HT1080 (cell line): ENCODE results near the gene MYO7A. TPM values are rescaled to one million over a fixed set of nuclear protein-coding genes. Genes with fewer than 3 reads are reported as not detected.

Experiments used
- DNase-seq: peaks from one replicate; pipeline ENCODE4 v3.0.0-alpha.2; 2015; ENCODE audit warnings: low read depth
- total RNA-seq: library from RNA; depleted of rRNA; stranded (reverse); fragments of >200 nt; shearing (Covaris generic); gene quantifications from 2 replicates; pipeline ENCODE4 v1.2.3, GENCODE V29; 2014

The MYO7A gene
- total RNA-seq, 1 experiment from 2014 or later: 0.51 TPM

DNA sequence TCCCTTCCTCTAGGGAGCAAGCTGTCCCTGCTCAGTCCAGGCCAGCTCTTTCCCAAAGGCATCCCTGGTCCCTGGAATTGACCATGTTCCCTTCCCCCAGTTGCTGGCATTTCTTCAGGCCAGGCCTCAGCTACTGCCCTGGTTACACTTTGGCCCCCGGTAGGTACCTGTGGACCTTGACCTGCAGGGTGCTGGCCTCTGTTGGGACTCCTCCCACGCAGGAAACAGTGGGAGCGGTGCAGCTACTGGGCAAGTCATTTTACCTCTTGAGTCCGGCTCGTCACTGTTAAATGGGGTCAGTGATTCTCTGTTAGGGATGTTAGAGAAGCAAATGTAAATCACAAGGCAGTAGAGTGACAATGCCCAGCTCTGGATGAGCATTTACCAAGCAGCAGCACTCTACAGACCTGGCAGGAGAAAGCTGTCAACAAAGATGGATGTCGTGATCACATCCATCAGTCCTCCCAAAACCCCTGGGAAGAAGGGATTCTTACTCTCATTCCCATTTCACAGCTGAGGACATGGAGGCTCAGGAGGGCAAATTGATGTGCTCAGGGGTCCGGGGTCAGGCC is 16.9 kb downstream of the MYO7A start:
- DNase-seq: no peak

DNA sequence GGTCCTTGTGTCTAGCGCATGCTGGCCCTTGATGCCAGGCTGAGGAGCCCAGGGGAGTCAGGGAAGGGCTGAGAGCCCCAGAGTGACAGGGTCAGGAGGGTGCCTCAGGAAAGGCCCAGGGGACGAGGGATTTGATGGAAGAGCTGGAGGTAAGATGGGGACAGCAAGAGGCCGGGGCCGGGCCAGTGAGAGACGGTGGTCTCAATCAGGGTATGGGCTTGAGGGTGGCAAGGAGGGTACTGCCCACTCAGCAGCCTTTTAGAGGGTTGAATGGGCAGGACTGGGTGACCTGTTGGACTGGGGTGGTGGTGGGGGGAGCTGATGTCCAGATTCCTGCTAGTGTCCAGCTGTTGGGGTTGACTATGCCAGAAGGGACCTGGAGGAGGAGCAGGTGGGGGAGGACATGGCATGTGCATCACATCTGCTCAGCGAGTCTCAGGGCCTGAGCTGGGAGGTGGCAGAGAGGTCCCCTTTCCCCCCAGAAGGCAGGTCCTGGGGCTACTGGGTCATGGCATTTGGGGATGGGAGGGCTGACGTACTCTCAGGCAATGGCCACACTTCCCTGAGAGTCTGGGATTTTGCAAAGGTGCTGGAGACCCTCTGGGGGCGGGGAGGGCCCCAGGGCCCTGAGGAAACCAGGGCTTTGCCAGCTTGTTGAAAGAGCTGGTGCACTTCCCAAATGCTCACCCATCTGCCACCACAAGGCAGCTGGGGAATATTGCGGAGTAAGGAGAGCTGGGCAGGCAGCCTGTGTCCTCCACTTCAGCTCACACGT is 18.4 kb downstream of the MYO7A start:
- DNase-seq: no peak

DNA sequence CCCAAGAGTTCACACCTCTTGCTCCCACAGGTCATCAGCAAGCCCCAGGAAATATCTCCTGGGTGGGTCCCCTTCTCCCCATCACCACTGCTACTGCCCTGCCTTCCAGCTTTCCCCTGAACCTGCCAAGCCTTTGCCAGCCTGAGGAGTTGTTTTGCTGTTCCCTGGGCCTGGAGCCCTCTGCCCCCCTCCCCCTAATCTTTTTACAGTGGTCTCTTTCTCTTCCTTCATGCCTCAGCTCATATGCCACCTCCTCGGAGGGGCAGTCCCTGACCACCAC is 18.9 kb downstream of the MYO7A start:
- no peak for DNase-seq

DNA sequence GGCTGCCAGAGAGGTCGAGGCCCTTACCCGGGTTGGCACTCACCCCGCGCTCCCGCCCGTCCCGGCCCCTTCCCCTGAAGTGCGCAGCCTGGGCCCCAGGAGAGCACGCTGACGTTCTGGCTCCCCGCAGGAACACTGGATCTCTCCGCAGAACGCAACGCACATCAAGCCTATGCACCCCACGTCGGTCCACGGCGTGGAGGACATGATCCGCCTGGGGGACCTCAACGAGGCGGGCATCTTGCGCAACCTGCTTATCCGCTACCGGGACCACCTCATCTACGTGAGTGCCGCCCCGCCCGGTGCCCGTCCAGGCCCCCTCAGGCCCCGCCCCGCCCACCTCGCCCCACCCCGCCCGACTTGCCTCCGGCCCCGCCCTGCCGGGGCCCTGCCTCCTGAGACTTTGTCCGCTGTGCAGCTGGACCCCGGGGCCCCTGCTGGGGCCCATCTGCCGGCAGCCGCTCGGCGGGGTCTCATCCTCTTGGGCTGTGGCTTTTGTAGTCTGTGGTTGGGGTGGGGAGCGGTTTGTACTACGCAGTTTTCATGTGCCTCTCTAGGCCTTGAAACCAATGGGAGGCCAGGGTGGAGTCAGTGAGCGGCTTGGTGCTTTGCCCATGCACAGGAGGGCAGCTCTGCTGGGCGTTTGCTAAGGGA is 19.7 kb downstream of the MYO7A start:
- DNase-seq: no peak

DNA sequence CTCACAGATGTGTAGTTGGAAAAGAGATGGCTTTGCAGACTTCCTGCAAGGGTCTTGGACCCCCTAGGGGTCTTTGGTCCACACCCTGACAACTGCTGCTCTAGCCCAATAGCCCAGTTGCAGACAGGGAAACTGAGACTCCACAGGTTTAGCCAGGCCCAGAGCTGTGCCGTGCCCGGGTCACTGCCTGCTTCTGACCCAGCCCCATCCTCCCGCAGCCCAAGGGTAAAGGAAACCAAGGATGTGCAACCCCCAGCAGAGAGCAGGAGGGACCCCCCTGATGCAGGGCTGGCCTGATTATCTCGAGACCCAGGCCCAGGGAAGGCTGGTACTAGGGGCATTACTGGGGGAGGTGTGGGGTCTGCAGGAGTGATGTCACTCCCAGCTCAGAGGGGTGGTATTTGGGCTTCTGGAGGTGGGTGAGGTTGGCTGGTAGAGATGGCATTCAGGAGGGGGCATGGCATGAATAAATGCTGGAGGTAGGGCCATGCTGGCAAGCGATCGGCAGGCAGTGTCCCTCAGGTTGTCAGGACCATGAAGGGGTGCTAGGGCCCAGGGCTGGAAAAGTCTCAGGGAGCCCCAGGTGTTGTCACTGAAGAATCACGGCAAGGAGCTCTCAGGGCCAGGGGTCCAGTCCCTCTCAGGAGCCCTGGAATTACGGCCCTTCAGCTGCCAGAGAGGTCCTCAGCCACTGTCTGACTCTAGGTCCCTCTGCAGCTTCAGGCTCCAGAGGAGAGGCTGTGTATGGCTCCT is 21.1 kb downstream of the MYO7A start:
- DNase-seq: no peak

DNA sequence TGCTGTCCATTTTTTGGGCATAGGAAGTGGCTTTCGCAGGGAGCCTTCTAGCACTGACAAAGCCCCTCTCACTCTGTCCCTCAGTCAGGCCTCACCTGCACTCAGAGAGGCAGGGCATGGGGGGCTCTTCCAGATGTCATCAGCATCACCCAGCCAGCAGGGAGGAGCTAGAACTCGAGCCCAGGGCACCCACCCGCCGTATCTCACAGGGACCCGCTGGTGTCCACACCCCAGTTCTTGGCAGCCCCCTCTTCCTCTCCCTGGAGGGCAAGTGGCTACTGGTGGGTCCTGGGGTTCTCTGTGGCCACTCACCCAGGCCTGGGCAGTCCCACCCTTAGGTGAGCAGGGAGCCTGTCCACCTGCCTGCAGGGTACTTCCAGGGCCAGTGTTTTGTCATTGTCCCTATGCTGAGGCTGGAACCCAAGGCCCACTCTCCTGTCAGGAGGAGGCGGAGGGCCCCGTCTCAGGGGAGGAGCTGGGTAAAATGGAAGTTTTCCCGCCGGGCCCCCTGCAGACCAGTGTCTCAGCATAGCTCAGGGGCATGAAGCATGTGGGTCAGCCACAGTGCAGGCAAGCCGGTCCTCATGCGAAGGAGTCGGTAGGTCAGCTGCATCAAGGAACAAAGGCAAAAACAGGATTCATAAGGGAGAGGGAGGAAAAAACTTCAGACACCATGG is 21.8 kb downstream of the MYO7A start:
- no peak for DNase-seq

DNA sequence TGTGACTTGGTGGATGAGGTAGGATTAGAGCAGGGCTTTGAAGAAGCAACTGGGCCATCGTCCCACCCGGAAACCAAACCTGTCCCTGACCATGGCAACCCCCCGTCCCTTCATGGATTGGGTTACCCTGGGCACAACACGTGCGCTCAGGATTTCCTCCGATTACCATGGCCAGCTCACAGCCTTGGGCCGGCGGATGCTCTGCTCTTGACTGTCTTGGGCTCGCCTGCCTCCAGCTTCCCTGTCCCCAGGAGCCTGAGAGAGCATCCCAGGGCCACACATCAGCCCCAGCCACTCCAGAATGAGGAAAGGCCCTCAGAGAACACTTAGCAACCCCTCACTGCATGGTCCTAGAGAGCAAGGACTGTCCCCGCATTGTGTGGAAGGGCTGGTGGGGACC is 22.8 kb downstream of the MYO7A start:
- DNase-seq: no peak

DNA sequence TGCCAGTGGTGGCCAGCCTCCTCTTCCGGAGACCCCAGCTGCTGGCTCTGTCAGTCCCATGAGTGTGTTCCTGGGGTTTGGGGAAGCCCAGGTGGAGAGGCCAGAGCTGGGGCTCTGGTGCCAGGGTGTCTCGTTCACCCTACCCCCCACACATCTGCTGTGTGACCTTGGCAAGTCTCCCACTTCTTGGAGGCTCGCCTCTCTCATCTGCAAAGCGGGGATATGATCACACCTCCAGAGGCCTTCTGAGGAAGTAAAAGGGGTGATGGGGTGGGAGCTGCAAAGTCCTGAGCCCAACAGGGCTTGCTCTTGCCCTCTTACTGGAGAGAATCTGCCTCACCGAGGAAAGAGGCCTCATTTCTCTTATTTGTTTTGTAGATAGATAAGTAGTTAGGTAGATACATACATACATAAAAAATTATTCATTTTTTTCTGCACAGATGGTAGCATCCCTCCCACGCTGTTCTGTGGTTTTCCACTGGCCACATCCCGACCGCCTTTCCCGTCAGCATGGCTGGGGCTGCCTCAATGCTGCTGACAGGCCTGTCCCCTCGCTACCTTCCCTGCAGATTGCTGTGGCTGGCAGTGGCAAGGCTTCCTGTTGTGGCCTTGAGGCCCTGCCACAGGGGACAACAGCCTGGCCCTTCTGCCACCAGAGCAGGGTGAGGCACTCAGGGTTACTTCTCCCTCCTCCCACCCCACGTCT is 23.9 kb downstream of the MYO7A start:
- no peak for DNase-seq

DNA sequence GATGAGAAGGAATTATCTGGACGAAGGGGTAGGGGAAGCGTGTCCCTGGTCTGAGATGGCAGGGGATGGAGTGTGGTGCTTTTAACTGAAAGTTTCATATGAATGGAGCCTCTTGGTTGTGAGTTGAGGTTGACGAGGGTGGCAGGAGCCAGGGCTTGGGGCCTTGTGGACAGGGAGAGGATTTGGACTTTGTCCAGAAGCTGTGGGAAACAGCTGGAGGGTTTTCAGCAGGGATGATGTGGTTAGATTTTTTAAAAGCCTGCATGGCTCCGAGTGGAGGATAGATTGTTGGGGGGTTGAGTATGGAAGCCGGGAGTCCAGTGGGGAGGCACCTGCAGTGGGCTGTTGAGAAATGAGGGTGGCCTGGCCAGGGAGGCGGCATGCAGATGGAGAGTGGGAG is 24.8 kb downstream of the MYO7A start:
- no peak for DNase-seq

DNA sequence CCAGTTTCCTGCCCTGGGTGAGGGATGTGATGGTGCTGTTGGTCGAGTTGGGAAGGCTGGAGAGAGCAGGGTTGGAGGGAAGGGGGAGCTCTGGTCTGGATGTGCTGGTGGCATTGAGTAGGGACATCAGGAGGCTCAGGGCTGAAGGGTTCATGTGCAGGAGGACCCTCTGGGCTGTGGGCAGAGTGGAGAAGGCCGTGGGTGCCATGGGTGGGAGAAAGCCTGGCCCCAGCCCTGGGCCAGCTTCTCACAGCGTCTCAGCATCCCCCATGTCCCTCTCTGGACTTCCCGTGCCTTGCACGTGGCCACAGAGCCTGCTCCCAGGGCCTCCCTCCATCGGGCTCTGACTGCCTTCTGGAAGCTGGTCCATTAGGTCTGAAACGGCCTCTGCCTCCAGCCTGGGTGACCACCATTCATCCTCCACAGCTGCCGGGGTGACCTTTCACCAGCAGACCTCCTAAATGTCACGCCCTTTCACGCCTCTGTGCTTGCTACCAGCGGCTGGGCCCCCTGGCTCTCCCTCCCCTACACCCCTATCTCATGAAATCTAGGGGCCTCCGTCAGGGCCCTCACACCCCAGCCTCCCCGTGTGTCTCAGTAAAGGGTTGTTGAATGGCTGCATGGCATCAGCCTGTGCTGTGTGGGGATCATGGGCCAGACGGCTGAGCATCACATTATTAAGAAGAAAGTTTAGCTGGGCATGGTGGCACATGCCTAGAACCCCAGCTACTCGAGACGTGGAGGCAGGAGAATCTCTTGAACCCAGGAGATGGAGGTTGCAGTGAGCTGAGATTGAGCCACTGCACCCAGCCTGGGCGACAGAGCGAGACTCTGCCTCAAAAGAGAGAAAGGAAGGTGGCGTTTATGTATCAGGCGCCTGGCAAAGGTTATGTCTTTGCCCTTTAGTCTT is 25.5 kb downstream of the MYO7A start:
- DNase-seq: no peak

DNA sequence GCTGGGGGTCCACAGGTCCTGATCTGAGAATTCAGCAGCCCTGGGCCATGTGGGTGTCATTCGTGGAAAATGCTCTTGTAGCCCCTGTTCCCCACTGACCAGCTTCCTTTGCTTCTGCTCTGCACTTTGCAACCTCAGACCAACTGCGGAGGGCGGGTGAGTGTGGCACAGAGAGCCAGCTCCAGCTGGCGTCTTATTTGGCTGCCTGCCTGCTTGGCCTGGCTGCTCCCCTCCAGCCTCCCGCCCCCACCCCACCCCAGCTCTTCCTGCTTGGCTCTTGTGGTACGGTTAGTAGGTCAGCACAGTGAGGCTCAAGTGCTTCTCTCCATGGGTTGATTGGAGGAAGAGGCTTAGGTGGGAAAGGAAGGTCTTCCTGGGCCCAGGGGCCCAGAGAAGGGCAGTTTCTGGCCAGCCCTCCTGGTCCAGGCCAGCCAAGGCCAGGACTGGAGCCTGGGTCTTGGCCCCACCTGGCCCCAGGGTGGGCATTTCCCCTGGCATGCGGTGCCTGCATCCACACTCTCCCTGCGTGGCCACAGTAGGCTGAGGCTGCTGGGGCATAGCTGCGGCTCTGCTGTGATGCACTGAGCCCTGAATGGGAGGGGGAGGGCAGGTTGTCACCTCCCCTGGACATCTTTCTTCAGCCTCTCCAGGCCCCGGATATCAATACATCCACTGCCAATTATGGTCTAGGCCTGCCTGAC is 26.5 kb downstream of the MYO7A start:
- DNase-seq: no peak

DNA sequence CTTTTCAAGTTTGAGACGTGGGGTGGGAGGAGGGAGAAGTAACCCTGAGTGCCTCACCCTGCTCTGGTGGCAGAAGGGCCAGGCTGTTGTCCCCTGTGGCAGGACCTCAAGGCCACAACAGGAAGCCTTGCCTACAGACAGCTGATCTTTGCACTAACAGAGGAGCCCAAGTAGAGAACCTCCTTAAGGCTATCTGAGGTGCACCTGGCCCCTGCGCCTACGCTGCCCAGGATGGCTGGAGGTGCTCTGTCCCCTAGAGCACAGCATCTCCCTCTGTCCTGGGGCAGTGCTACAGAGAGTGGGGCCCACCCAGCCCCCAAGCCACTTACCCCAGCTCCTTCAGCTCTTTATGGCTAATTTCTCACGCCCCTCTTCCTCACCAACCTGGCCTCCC is 27.0 kb downstream of the MYO7A start:
- no peak for DNase-seq

DNA sequence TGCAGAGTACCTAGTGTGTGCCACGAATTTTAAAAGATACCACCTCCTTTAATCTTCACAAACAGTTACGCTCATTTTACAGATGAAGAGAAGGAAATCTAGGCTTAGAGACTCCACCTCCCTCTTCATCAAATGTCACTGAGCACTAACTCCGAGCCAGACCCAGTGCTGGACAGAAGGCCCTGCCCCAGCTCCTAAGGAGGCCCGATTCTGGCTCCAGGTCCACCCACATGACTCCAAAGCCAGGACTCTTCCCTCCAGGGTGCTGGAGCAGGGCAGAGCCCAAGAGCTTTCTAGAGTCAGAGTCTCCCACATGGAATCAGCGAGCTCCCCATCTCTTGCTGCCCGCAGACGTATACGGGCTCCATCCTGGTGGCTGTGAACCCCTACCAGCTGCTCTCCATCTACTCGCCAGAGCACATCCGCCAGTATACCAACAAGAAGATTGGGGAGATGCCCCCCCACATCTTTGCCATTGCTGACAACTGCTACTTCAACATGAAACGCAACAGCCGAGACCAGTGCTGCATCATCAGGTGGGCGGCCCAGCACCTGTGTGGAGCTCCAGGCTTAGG is 27.6 kb downstream of the MYO7A start:
- DNase-seq: no peak

DNA sequence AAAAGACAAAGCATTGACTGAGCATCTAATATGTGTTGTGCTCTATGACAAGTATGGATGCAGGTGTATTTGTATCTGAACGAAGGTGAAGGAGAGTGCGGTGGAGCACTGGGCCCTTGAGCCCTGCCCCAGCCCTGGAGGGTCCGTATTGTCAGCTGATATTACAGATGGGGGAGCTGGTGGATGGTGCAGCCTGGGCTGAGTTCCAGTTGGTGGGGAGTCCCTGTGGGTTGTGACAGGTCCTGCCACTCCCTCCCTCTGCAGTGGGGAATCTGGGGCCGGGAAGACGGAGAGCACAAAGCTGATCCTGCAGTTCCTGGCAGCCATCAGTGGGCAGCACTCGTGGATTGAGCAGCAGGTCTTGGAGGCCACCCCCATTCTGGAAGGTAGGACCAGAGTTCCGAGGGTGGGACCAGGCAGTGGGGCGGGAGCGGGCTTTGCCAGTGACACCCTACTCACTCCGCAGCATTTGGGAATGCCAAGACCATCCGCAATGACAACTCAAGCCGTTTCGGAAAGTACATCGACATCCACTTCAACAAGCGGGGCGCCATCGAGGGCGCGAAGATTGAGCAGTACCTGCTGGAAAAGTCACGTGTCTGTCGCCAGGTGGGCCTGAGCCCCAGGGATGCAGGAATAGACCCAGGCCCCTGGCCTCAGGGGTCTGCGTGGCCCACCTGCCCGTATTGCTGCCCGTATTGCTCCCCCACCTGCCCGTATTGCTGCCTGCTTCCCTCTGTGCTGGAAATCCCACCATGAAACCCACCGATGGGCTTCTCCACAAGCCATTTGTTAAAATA is 28.6 kb downstream of the MYO7A start:
- no peak for DNase-seq

DNA sequence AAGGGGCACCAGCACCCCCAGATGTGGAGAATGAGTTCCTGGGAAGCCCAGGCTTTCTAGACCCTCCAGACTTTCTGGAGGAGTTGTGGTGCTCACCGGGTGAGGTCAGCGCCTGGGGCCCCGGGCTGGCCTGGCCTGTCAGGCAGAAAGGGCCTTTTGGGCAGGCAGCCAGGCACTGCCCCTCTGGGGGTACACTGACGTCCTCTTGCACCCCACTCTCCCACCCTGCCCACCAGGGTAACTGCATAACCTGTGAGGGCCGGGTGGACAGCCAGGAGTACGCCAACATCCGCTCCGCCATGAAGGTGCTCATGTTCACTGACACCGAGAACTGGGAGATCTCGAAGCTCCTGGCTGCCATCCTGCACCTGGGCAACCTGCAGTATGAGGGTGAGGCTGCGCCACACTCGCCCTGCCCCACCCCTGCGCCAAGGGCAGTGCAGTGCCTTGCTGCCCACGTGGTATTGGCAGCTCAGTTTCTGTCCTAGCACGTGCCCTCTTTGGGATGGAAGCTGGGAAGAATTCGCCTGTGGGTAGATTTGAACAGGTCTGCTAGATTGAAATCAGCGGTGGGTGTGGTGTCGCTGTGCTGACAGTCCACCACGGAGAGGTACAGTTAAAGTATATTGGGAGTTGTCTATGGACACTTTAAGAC is 30.1 kb downstream of the MYO7A start:
- DNase-seq: no peak

DNA sequence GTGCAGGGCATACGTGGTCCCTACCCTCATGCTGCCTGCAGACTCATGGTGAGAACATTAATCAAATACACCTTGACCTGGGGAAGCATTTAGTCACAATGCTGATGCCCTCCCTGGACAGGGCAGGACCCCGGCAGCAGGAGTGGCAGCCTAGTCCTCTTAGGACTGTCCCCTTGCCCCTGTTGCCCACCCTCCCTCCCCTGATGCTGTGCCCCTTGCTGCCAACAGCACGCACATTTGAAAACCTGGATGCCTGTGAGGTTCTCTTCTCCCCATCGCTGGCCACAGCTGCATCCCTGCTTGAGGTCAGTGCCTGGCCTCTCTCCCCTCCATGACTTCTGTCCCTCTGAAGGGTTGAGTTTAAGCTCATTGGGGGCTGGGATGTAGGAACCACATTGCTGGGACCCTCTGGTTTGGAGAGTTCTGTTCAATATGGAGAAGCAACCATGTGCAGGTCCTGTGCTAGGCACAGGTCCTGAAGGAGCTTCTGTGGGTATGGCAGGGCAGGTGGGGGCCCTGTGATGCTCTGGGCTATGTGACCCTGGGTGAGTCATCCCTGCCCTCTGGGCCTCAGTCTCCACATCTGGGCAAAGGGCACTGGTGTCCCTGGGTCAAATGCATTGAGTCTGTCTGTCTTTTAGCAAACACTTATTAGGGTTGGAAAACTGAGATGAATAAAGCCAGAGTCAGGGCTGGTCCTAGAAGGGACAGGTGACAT is 31.3 kb downstream of the MYO7A start:
- no peak for DNase-seq

DNA sequence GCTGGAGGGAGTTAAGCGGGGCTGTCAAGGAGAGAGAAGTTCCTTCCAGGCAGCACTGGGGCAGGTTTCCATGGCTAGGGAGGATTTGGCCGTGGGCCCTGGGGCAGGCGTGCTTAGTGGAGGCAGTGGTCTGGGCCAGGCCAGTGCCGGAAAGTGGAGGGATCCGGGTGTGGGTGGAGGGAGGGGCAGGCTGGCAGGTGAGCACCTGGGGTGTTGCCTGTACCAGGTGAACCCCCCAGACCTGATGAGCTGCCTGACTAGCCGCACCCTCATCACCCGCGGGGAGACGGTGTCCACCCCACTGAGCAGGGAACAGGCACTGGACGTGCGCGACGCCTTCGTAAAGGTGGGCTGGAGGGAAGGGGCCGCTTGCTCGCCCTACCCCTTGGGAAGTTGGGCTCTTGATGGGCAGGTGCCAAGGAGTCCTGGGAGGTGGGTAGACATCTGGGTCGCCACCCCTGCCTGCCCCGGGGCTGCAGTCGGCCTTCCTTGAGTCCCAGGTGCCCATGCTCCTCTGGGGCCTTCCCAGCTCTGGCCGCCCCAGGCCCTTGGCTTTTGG is 32.0 kb downstream of the MYO7A start:
- no peak for DNase-seq
